HG03442 (cell line): ENCODE data around the gene SERPINH1.

ENCODE experiments used
- ATAC-seq: cut with Tn5 transposase; IDR thresholded peaks from one replicate; pipeline ENCODE4 v1.9.1; 2021; ENCODE audit warnings: mild to moderate bottlenecking, moderate library complexity; ENCODE audit not compliant: unreplicated experiment

SERPINH1 gene

DNA sequence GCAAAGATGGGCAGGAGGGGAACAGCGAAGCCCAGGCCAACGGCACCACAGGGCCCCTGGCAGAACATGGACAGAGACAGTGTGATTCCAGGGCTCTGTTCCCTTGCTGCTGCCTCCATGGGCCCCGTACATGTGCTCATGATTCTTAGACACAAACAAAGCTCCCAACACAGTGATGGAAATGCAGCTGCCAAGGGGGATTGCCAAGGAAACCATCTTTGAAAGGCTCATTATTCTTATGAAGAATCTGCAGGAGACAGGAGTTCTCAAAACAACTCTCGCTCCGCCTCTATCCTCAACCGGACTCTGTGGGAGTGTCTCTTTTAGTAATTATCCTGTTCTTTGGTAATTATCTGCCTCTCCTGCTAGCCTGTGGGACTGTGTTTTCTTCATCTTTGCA lies 32.2 kb downstream of the SERPINH1 start:
- ATAC-seq = no peak

DNA sequence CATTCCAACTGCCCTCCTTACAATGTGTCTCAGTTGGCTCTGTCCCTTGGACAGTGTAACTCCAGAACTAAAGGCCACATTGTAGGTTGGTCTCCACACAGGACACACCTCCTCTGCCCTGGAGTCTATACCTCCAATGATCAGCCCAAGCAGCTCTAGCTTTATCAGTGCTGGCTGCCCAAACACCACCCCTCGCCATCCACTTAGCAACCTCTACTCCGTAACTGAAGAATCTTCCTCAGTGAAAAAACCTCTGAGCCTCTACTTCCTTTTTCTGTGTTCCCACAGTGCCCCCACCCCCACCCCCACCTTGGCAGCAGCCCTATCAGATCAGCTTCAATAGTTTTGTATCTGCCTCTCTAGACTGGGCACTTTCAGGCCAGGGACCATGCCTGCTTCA lies 33.4 kb downstream of the SERPINH1 start:
- no peak for ATAC-seq

DNA sequence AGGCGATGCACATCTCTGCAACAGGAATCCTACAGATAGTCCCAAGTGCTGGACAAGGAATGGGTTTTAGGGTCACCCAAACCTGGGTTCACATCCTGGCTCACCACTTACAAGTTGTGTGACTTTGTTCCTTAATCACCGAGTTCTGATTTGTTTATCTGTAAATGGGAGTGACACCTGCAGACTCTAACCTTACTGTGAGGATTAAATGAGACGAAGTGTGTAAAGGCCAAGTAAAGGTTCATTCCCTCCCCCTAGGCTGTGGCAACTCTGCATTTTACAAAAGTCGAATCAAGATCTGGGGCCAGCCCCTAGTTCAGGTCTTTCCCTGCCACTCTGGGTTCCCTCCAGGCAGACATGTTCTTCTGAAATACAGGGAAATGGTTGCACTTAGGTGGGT lies 34.9 kb downstream of the SERPINH1 start:
- no peak for ATAC-seq

DNA sequence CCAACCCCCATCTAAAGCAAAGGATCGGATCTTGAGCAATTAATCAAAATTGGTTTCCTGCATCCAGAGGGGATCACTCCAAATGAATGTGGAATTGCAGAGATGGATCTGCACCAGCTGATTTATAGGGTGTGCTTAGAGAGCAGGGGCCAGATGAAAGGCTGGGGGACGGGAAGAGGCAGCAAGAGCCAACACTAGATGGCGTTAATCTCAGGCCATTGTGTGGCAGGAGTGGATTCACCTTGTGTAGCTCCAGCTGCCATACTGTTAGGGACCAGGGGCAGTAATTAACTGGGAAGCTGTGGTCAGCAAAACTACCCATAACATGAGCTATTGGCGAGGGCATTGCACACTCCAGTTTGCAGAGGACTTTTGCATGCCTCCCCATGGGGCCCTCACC lies 35.6 kb downstream of the SERPINH1 start:
- no peak for ATAC-seq

DNA sequence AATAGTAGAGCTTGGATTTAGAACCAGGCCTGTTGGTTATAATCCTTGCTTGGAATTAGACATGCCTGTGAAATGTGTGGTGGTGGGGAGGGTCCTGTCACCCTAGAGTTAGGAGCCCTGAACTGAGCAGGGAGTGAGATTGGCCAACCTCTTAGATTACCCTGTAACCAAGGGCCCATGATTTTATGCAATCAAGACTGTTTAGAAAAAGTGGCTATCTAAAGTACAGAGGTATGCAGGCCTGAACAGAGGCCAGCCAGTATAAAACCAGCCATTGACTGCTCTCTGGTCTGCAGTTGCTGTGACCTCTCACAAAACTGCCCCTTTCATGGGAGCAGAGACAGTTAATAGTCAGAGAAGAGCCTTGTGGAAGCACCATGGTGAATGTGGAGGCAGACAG lies 36.2 kb downstream of the SERPINH1 start:
- no peak for ATAC-seq

GRCh38 chr11:75598900-75599299 lies 36.8 kb downstream of the SERPINH1 start:
- ATAC-seq = no peak

GRCh38 chr11:75600356-75600755 lies 38.3 kb downstream of the SERPINH1 start:
- ATAC-seq = no peak

GRCh38 chr11:75601494-75601893 lies 39.4 kb downstream of the SERPINH1 start:
- no peak for ATAC-seq

DNA sequence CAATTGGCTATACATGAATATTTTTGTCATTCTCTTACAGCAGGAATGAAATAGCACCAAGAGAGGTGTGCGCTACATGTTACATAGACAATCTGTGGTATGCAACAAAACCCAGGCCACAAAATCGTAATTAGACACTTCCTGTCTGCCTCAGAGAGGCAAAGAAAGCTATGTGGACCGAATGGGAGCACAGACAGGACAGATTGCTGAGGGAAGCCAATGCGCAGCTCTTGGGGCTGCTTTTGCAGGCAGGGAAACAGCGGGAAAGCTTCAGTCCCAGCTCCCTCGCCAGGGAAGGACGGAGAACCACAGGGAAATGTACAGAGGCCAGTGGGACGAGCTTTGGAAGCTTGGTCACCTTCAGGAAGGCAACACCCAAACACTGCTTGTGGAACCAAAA lies 40.9 kb downstream of the SERPINH1 start:
- no peak for ATAC-seq

- ATAC-seq = no peak
Observed at GRCh38 chr11:75603791-75604736, 42.0 kb downstream of the SERPINH1 start.

GRCh38 chr11:75606099-75606498 lies 44.0 kb downstream of the SERPINH1 start:
- no peak for ATAC-seq

DNA sequence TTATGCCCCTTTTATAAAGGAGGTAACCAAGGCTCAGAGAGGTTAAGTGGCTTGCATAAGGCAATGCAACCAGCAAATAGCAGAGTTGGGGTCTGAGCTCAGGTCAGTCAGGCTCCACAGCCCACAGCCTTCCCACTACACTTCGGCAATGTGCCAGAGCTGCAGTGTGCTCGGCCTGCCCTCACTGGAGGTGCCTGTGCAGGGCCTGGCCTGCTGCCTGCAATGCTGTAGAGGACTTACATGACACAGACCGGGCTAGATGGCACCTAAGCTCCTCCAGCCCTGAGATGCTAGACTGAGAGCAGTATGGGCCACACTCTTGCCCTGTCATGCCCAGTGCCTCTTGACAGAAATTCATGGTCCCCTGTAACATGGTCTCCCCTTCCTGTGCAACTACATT lies 49.8 kb downstream of the SERPINH1 start:
- ATAC-seq = no peak

DNA sequence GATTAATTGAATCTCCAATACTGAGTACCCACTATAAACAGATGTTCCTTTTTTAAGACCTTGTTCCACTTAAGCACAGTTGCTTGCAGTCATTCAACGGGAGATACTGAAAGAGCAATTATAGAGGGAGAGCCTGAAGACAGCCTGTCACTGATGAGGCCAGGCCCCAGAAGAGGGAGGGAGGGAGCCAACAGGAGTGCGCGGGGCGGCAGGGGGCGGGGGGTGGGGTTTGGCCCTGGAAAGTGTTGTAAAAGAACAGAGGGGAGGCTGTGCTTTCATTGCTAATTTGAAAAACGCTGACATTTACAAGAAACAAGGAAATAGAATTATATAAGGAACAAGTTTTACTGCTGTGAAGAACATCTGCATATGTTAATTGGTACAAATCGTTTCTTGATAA lies 53.7 kb downstream of the SERPINH1 start:
- no peak for ATAC-seq

- no peak for ATAC-seq
Observed at GRCh38 chr11:75616281-75616680, 54.2 kb downstream of the SERPINH1 start.
